Measurements from ENCODE around the gene BSPH1. TPM values are rescaled to one million over a fixed set of nuclear protein-coding genes. Genes with fewer than 3 reads are reported as not detected.

Gene BSPH1
- total and polyA plus RNA-seq, 2 donors (not counting 3 experiments of a cell fraction or from before 2014, with no cell fraction given), result not detected

DNA sequence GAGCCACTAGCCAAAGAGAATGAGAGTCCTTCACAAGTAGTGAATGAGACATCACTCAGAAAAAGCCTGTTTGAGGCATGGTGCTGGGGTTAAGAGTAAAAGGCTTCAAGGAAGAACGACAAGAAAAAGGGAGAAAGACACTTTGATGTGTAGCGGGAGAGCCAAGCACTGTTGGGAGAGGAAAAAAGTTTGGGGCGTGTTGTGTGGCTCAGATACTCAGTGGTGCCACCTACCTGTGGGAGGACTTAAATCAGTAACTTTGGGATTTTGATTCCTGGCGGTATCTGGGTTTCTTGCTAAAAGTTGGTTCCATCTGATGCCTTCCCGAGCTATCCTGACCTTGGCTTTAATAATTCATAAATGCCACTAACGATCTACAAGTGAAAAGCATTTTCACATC, 14.8 kb upstream of the BSPH1 start:
- DNase-seq (ENCODE audit: low read depth, low spot score) (no peak), FAIRE-seq (no peak)
- H3K4me3 ChIP-seq (replicated peaks in 1 of 3; ENCODE audit: insufficient read depth in 1 of 3, low read depth in 1 of 3, low read length in 3 of 3), result no peak overlapping the region
- no peak for TF ChIP-seq JUN (IDR thresholded peaks at IDR 0.05; ENCODE audit: borderline replicate concordance, insufficient read depth, insufficient read length, low read depth)
- TF ChIP-seq, protein P1, sequence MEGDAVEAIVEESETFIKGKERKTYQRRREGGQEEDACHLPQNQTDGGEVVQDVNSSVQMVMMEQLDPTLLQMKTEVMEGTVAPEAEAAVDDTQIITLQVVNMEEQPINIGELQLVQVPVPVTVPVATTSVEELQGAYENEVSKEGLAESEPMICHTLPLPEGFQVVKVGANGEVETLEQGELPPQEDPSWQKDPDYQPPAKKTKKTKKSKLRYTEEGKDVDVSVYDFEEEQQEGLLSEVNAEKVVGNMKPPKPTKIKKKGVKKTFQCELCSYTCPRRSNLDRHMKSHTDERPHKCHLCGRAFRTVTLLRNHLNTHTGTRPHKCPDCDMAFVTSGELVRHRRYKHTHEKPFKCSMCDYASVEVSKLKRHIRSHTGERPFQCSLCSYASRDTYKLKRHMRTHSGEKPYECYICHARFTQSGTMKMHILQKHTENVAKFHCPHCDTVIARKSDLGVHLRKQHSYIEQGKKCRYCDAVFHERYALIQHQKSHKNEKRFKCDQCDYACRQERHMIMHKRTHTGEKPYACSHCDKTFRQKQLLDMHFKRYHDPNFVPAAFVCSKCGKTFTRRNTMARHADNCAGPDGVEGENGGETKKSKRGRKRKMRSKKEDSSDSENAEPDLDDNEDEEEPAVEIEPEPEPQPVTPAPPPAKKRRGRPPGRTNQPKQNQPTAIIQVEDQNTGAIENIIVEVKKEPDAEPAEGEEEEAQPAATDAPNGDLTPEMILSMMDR (IDR thresholded peaks at IDR 0.05; ENCODE audit: extremely low read depth in 1 of 2, insufficient read depth in 1 of 2, low read depth in 1 of 2, low read length in 2 of 2), result peak in 1 of 2 donors; percentile 7
- POLR2A ChIA-PET, result no interaction called here
- no peak overlapping the region for H2AFZ ChIP-seq (ENCODE audit: low read depth, low read length)
- H3K27me3 ChIP-seq (ENCODE audit: control insufficient read depth in 2 of 2, insufficient read depth in 2 of 2, low read length in 2 of 2), result no peaks in the 10 kb centered on the region
- intact Hi-C loops (cut with micrococcal nuclease) (no loop called here), dilution Hi-C loops (cut with MboI; ENCODE audit: extremely low pct_ligation_motif_present, low sequenced_read_pairs) (no loop called here)
- no peaks in the 10 kb centered on the region for H4K20me1 ChIP-seq (replicated peaks; ENCODE audit: control insufficient read depth, extremely low read depth, insufficient read depth, low read length)
- no peaks in the 10 kb centered on the region for H3K79me2 ChIP-seq (ENCODE audit: control insufficient read depth, insufficient read depth, low read length)
- no peaks in the 10 kb centered on the region for H3K4me1 ChIP-seq (ENCODE audit: control insufficient read depth, extremely low read depth, insufficient read depth, low read length)
- no peak overlapping the region for H3K9ac ChIP-seq (replicated peaks; ENCODE audit: extremely low read depth, insufficient read depth, low read length)
- H3K4me2 ChIP-seq (ENCODE audit: insufficient read depth, low read length), result no peak overlapping the region
- H3K36me3 ChIP-seq (ENCODE audit: control insufficient read depth in 2 of 2, extremely low read depth in 1 of 2, insufficient read depth in 2 of 2, low read length in 2 of 2), result no peaks in the 10 kb centered on the region
- CTCF ChIA-PET, result interaction anchor here (1.2 kb wide), 1 partner anchor 20 kb away, joined by 4 read pairs; no protein-coding TSS in a partner anchor
- no peaks in the 10 kb centered on the region for H3K9me1 ChIP-seq (replicated peaks; ENCODE audit: control insufficient read depth, extremely low read depth, insufficient read depth, low read length)
- H3K27ac ChIP-seq (ENCODE audit: insufficient read depth, low read depth, low read length), result no peak overlapping the region
- no TSS peak for BruUV-seq (replicated peaks)
- no peaks in the 10 kb centered on the region for H3K9me3 ChIP-seq (replicated peaks; ENCODE audit: control insufficient read depth, insufficient read depth, low read length)

DNA sequence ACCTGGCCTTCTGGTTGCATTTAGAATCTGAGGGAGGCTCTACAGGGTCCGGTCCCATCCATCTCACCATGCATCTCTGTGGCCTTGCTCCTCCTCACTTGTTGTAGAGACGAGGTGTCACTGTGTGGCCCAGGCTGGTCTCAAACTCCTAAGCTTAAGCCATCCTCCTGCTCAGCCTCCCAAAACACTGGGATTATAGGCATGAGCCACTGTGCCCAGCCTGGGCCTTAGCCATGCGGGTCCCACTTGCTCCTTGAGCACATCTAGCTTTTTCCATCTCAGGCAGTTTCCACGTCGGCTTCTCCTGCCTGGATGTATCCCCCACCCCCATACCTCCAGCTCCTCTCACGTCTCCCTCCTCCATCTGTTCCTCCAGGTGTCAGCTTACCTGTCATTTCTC, 12.3 kb upstream of the BSPH1 start:
- no peaks in the 10 kb centered on the region for H3K4me1 ChIP-seq (ENCODE audit: control insufficient read depth, extremely low read depth, insufficient read depth, low read length)
- no peak overlapping the region for H3K9ac ChIP-seq (replicated peaks; ENCODE audit: extremely low read depth, insufficient read depth, low read length)
- H3K4me3 ChIP-seq (replicated peaks in 1 of 3; ENCODE audit: insufficient read depth in 1 of 3, low read depth in 1 of 3, low read length in 3 of 3), result no peak overlapping the region
- H3K27me3 ChIP-seq (ENCODE audit: control insufficient read depth in 2 of 2, insufficient read depth in 2 of 2, low read length in 2 of 2), result no peaks in the 10 kb centered on the region
- H3K36me3 ChIP-seq (ENCODE audit: control insufficient read depth in 2 of 2, extremely low read depth in 1 of 2, insufficient read depth in 2 of 2, low read length in 2 of 2), result no peaks in the 10 kb centered on the region
- H3K4me2 ChIP-seq (ENCODE audit: insufficient read depth, low read length), result no peak overlapping the region
- no peaks in the 10 kb centered on the region for H3K9me3 ChIP-seq (replicated peaks; ENCODE audit: control insufficient read depth, insufficient read depth, low read length)
- no peak for FAIRE-seq
- H3K27ac ChIP-seq (ENCODE audit: insufficient read depth, low read depth, low read length), result no peak overlapping the region
- CTCF ChIA-PET, result no interaction called here
- dilution Hi-C loops (cut with MboI; ENCODE audit: extremely low pct_ligation_motif_present, low sequenced_read_pairs), result no loop called here
- TF ChIP-seq, protein P2, sequence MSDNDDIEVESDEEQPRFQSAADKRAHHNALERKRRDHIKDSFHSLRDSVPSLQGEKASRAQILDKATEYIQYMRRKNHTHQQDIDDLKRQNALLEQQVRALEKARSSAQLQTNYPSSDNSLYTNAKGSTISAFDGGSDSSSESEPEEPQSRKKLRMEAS (IDR thresholded peaks at IDR 0.05; ENCODE audit: insufficient read depth, insufficient read length), result no peak
- TF ChIP-seq EZH2 (IDR thresholded peaks at IDR 0.05; ENCODE audit: borderline replicate concordance, low read depth, low read length, severe bottlenecking) (no peak), FOS (IDR thresholded peaks at IDR 0.05; ENCODE audit: borderline replicate concordance, insufficient read depth, low read length) (no peak), GATA2 (IDR thresholded peaks at IDR 0.05; ENCODE audit: insufficient read depth, insufficient read length, low read depth, low read length) (no peak), JUN (IDR thresholded peaks at IDR 0.05; ENCODE audit: borderline replicate concordance, insufficient read depth, insufficient read length, low read depth) (no peak), POLR2A (IDR thresholded peaks at IDR 0.05; ENCODE audit: low read depth, low read length) (no peak), MYC (IDR thresholded peaks at IDR 0.05; ENCODE audit: low read depth, low read length) (no peak), POLR2AphosphoS5 (IDR thresholded peaks at IDR 0.05; ENCODE audit: insufficient read depth, low read depth, low read length) (no peak)
- TF ChIP-seq, protein P1 (IDR thresholded peaks at IDR 0.05; ENCODE audit: extremely low read depth in 1 of 2, insufficient read depth in 1 of 2, low read depth in 1 of 2, low read length in 2 of 2), result no peak
- no peaks in the 10 kb centered on the region for H3K79me2 ChIP-seq (ENCODE audit: control insufficient read depth, insufficient read depth, low read length)
- H2AFZ ChIP-seq (ENCODE audit: low read depth, low read length), result no peak overlapping the region
- intact Hi-C loops (cut with micrococcal nuclease), result no loop called here
- no peaks in the 10 kb centered on the region for H4K20me1 ChIP-seq (replicated peaks; ENCODE audit: control insufficient read depth, extremely low read depth, insufficient read depth, low read length)
- no peak for DNase-seq (ENCODE audit: low read depth, low spot score)
- H3K9me1 ChIP-seq (replicated peaks; ENCODE audit: control insufficient read depth, extremely low read depth, insufficient read depth, low read length), result no peaks in the 10 kb centered on the region
- no TSS peak for BruUV-seq (replicated peaks)
- POLR2A ChIA-PET, result no interaction called here
